Hepatocyte (in vitro differentiated cells): ENCODE data around the gene ACTC1. TPM values are rescaled to one million over a fixed set of nuclear protein-coding genes. Genes with fewer than 3 reads are reported as not detected.
"Not testable (repeated sequence)": the region's sequence is repeated elsewhere in the genome, so short reads cannot be mapped to it uniquely, and the experiment has no call there.

Experiments
- DNase-seq: peaks from one replicate; pipeline ENCODE4 v3.0.0-alpha.2; 2016; ENCODE audit warnings: low spot score
- H2AFZ ChIP-seq: fragments of 200-600 bp; sonication (generic); 2 replicates; pipeline ENCODE4 v1.6.0; 2016; ENCODE audit warnings: antibody characterized with exemption, mild to moderate bottlenecking
- H3K27ac ChIP-seq: fragments of 200-600 bp; sonication (generic); 2 replicates; pipeline ENCODE4 v1.5.1; 2016; ENCODE audit warnings: mild to moderate bottlenecking
- H3K27me3 ChIP-seq: fragments of 200-600 bp; sonication (generic); 2 replicates; pipeline ENCODE4 v1.6.1; 2016
- H3K36me3 ChIP-seq: fragments of 200-600 bp; sonication (generic); replicated peaks from 2 replicates; pipeline ENCODE4 v1.5.1; 2016; ENCODE audit warnings: low read depth; ENCODE audit not compliant: insufficient read depth
- H3K4me1 ChIP-seq: fragments of 200-600 bp; sonication (generic); 2 replicates; pipeline ENCODE4 v1.5.1; 2016; ENCODE audit warnings: mild to moderate bottlenecking, moderate library complexity; ENCODE audit not compliant: insufficient read depth
- H3K4me2 ChIP-seq: fragments of 200-600 bp; sonication (generic); 2 replicates; pipeline ENCODE4 v1.6.0; 2016
- H3K4me3 ChIP-seq: fragments of 200-600 bp; sonication (generic); 2 replicates; pipeline ENCODE4 v1.5.1; 2016; ENCODE audit warnings: mild to moderate bottlenecking
- H3K79me2 ChIP-seq: fragments of 200-600 bp; sonication (generic); 2 replicates; pipeline ENCODE4 v1.6.0; 2017; ENCODE audit warnings: mild to moderate bottlenecking
- H3K9me2 ChIP-seq: fragments of 200-600 bp; sonication (generic); replicated peaks from 2 replicates; pipeline ENCODE4 v1.6.0; 2017; ENCODE audit warnings: mild to moderate bottlenecking; ENCODE audit not compliant: insufficient read depth
- H3K9me3 ChIP-seq: fragments of 200-600 bp; sonication (generic); 2 replicates; pipeline ENCODE4 v1.5.1; 2016; ENCODE audit warnings: low read depth, mild to moderate bottlenecking
- H4K20me1 ChIP-seq: fragments of 200-600 bp; sonication (generic); 2 replicates; pipeline ENCODE4 v1.6.0; 2016; ENCODE audit warnings: mild to moderate bottlenecking; ENCODE audit not compliant: insufficient read depth, poor library complexity, severe bottlenecking
- EZH2 ChIP-seq: fragments of 200-600 bp; sonication (generic); IDR thresholded peaks from 2 replicates; pipeline ENCODE4 v1.6.1; 2016; ENCODE audit warnings: antibody characterized with exemption, mild to moderate bottlenecking, borderline replicate concordance
- EZH2phosphoT487 ChIP-seq: fragments of 200-600 bp; sonication (generic); IDR thresholded peaks from one replicate; pipeline ENCODE4 v1.6.1; 2018; ENCODE audit warnings: antibody characterized with exemption, mild to moderate bottlenecking, low read depth, moderate library complexity; ENCODE audit not compliant: unreplicated experiment, severe bottlenecking
- WGBS: methylation state at CpG from one replicate; pipeline ENCODE4 v1.1.6; 2016; ENCODE audit warnings: low lambda C conversion rate; ENCODE audit errors: missing lambda C conversion rate; 5-methylcytosine and 5-hydroxymethylcytosine counted together
- polyA plus RNA-seq: library from polyadenylated mRNA; unstranded; fragments of >200 nt; fragmentation: Nextera tagmentation; extraction: Ambion mirVana; gene quantifications from 2 replicates; pipeline ENCODE4 v1.2.1, GENCODE V29; 2016
- total RNA-seq: library from RNA; depleted of rRNA; stranded (reverse); fragments of >200 nt; gene quantifications from 2 replicates; pipeline ENCODE4 v1.2.3, GENCODE V29; 2014
- TF ChIP-seq, protein P1 (sequence below): fragments of 200-600 bp; sonication (generic); IDR thresholded peaks from 2 replicates; pipeline ENCODE4 v1.5.1; 2016; ENCODE audit warnings: antibody characterized with exemption, mild to moderate bottlenecking; ENCODE audit not compliant: poor library complexity

Gene ACTC1
- total and polyA plus RNA-seq, 2 experiments from 2014 or later: 1.7 to 4.7 TPM

DNA sequence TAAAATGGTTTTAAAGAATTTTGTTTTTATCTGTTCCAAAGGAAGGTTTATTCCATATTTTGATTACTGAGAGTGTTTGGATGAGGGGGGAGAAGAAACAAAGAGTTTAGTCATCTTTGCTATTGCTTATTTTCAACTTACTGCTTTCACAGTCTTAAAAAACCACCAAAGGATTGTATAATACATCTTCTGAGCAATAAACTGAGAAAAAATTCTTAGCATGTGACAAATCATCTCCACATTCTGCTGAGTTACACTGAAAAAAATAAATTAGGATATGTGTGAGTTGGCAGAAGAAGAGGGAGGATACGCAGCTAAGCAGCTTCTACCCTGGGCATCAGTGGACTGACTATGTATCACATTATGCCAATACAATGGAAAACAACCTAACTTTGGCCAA, 23.2 kb upstream of the ACTC1 start:
- TF ChIP-seq, protein P1, sequence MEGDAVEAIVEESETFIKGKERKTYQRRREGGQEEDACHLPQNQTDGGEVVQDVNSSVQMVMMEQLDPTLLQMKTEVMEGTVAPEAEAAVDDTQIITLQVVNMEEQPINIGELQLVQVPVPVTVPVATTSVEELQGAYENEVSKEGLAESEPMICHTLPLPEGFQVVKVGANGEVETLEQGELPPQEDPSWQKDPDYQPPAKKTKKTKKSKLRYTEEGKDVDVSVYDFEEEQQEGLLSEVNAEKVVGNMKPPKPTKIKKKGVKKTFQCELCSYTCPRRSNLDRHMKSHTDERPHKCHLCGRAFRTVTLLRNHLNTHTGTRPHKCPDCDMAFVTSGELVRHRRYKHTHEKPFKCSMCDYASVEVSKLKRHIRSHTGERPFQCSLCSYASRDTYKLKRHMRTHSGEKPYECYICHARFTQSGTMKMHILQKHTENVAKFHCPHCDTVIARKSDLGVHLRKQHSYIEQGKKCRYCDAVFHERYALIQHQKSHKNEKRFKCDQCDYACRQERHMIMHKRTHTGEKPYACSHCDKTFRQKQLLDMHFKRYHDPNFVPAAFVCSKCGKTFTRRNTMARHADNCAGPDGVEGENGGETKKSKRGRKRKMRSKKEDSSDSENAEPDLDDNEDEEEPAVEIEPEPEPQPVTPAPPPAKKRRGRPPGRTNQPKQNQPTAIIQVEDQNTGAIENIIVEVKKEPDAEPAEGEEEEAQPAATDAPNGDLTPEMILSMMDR: no peak
- TF ChIP-seq EZH2: no peak
- TF ChIP-seq EZH2phosphoT487: no peak
- 96% methylated on average over 1 of the region's 1 CpG for WGBS
- DNase-seq: no peak
- Histone ChIP-seq H3K27ac (no peak overlapping the region), H3K9me3 (no peaks in the 10 kb centered on the region), H3K79me2 (no peaks in the 10 kb centered on the region), H3K4me2 (no peak overlapping the region), H3K27me3 (no peaks in the 10 kb centered on the region), H3K36me3 (no peaks in the 10 kb centered on the region), H3K4me3 (no peak overlapping the region), H3K4me1 (no peaks in the 10 kb centered on the region), H4K20me1 (no peaks in the 10 kb centered on the region), H3K9me2 (no peaks in the 10 kb centered on the region), H2AFZ (no peak overlapping the region)

DNA sequence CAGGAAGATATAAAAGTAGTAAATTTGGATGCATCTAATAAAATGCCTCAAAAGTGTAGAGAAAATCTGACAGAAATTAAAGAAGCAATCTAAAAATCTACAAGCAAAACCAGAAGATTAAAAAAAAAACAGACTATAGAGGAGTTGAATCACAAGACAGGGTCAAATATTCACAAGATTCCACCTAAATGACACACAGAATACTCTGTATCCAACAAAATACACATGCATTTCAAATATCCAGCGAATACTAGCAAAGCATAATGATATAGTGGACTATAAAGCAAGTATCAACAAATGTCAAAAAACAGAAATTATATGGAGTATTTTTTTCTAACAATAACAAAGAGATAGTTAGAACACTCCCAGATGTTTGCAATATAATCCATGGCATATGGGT, 20.5 kb upstream of the ACTC1 start:
- no peak for TF ChIP-seq EZH2
- TF ChIP-seq, protein P1: no peak
- no peak for TF ChIP-seq EZH2phosphoT487
- H3K9me2 ChIP-seq: no peaks in the 10 kb centered on the region
- H3K4me3 ChIP-seq: no peak overlapping the region
- H3K36me3 ChIP-seq: no peaks in the 10 kb centered on the region
- H3K4me2 ChIP-seq: no peak overlapping the region
- no peaks in the 10 kb centered on the region for H3K27me3 ChIP-seq
- 64% methylated on average over 1 of the region's 1 CpG for WGBS
- no peak for DNase-seq
- no peak overlapping the region for H2AFZ ChIP-seq
- H3K79me2 ChIP-seq: no peaks in the 10 kb centered on the region
- no peaks in the 10 kb centered on the region for H4K20me1 ChIP-seq
- H3K9me3 ChIP-seq: no peaks in the 10 kb centered on the region
- H3K4me1 ChIP-seq: no peaks in the 10 kb centered on the region
- no peak overlapping the region for H3K27ac ChIP-seq

- H2AFZ ChIP-seq: no peak overlapping the region
- no peaks in the 10 kb centered on the region for H3K9me3 ChIP-seq
- TF ChIP-seq, protein P1: no peak
- TF ChIP-seq EZH2phosphoT487 (no peak), EZH2 (no peak)
- whole genome bisulfite sequencing: 33% methylated on average over 3 of the region's 3 CpGs
- no peak overlapping the region for H3K4me3 ChIP-seq
- H3K79me2 ChIP-seq: no peaks in the 10 kb centered on the region
- H3K4me1 ChIP-seq: peaks cover 4% of the 10 kb centered on the region
- no peaks in the 10 kb centered on the region for H3K27me3 ChIP-seq
- DNase-seq: no peak
- no peaks in the 10 kb centered on the region for H3K36me3 ChIP-seq
- no peak overlapping the region for H3K27ac ChIP-seq
- no peaks in the 10 kb centered on the region for H4K20me1 ChIP-seq
- H3K9me2 ChIP-seq: no peaks in the 10 kb centered on the region
- H3K4me2 ChIP-seq: no peak overlapping the region
These were observed 18.3 kb upstream of the ACTC1 start for GRCh38 chr15:34813446-34814190.

DNA sequence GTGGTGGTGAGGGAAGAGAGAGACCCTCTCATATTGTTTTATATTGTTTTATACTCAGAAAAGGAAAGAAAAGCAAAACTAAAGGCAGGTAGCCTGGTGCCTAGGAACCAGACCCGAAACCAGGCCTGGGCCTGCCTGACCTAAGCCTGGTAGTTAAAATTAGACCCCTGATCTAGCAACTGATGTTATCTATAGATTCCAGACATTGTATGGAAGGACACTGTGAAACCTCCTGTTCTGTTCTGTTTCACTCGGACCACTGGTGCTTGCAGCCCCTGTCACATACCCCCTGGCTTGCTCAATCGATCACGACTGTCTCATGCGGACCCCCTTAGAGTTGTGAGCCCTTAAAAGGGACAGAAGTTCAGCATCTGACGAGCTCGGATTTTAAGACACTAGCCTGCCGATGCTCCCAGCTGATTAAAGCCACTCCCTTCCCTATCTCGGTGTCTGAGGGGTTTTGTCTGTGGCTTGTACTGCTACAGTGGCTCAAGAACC, 17.6 kb upstream of the ACTC1 start:
- DNase-seq, H3K9me3 ChIP-seq, H3K27ac ChIP-seq, H2AFZ ChIP-seq, H4K20me1 ChIP-seq, H3K27me3 ChIP-seq, H3K36me3 ChIP-seq, H3K9me2 ChIP-seq, H3K4me2 ChIP-seq, H3K4me3 ChIP-seq, H3K4me1 ChIP-seq, H3K79me2 ChIP-seq: not testable (repeated sequence)
- 44% methylated on average over 9 of the region's 9 CpGs for WGBS
